GM19239 (cell line): Measurements from ENCODE around the gene HSD17B14.
"Not testable (repeated sequence)": the region's sequence is repeated elsewhere in the genome, so short reads cannot be mapped to it uniquely, and the experiment has no call there.

Experiments used
- DNase-seq: peaks from one replicate; pipeline ENCODE4 v3.0.0; 2011; ENCODE audit warnings: low spot score; ENCODE audit not compliant: insufficient read length
- FAIRE-seq: peaks from 2 replicates; lab custom pipeline; 2011; peaks lifted over from hg19 to GRCh38; lab: Jason Lieb, UNC

The HSD17B14 gene

DNA sequence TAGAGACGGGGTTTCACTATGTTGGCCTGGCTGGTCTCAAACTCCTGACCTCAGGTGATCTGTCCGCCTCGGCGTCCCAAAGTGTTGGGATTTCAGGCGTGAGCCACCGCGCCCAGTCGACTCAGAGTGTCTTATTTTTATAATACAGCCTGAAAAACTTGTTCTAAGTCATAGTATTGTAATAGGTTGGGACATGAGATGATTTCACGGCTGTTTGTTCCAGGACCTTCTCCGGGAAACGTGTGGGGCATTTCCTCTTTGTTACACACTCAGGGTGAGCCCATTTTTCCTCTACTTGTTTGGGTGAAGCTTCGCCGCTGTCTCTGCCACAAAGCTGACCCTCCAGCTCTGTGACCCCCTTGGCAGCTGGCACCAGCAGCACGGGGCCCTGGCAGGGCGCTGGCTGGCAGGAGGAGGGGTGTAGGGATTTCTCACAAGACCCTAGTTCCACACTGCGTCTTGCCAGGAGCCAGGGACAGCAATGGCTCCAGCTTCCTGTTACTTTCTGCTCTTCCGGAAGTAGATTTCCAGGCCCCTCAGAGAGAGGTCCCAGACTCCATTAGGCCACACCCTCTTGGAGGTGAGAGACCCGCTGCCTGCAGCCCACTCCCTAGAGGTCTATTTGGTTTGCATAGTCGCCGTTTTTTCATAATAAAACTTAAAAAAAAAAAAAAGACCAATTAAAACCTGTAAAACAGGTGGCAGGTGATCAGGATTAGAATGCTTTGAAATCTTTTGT is 65.4 kb downstream of the HSD17B14 start:
- FAIRE-seq = no peak
- DNase-seq = no peak

DNA sequence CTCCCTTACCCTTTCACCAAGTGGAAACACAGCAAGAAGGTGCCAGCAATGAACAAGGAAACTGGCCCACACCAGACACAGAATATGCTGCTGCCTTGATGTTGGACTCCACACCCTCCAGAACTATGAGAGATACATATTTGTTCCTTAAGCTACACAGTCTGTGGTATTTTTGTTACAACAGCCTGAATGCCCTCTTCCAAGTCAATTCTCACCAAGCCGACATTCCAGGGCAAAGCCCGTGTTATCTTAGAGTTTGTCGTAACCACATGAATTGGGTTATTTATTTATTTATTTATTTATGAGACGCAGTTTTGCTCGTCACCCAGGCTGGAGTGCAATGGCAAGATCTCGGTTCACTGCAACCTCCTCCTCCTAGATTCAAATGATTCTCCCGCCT is 66.0 kb downstream of the HSD17B14 start:
- DNase-seq (no peak), FAIRE-seq (no peak)

DNA sequence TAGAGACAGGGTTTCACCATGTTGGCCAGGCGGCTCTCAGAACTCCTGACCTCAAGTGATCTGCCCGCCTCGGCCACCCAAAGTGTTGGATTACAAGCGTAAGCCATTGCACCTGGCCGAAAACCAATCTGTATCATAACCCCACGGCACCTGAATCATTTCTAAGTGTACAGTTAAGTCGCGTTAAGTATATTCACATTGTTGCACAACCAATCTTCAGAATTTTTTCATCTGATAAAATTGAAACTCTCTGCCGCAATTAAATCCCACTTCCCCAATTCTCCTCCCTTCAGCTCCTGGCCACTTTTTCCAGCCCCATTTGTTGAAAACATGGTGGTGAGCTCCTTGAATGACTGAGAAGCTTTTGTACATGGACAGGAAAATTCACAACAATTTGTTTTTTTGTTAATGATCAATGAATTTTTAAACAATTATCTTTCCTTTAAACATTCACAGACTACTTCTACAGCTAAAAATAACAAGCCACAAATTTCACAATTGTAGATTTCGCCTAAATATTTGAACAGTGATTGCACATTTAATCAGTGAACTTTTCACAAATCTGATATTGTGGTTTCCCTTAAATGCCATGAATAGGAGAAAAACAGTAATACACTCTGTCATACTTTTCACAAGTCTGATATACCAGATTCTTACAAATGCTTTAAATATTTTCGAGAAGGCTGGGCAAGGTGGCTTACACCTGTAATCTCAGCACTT is 67.1 kb downstream of the HSD17B14 start:
- FAIRE-seq (no peak), DNase-seq (no peak)

DNA sequence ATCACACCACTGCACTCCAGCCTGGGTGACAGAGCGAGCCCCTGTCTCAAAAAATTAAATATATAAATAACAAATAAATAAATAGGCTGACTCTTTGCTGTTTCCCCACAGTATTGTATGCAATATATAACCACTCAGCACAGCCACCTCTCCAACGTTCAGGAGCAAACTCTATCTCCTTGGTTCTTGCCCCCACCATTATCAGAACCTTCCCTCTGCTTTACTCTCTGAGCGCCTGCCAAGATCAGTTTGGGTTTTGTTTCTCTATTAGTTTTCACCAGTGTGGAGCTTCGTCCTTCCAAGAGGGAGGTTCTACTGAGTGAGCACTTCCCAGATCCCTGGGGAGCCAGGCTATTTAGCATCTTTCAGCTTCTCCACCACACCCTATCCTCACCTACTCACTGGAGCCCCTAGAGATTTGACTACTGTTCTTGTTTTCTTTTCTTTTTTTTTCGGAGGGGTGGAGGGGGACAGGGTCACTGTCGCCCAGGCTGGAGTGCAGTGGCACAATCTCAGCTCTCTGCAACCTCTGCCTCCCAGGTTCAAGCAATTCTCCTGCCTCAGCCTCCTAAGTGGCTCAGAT is 68.0 kb downstream of the HSD17B14 start:
- not testable (repeated sequence) for DNase-seq, FAIRE-seq

DNA sequence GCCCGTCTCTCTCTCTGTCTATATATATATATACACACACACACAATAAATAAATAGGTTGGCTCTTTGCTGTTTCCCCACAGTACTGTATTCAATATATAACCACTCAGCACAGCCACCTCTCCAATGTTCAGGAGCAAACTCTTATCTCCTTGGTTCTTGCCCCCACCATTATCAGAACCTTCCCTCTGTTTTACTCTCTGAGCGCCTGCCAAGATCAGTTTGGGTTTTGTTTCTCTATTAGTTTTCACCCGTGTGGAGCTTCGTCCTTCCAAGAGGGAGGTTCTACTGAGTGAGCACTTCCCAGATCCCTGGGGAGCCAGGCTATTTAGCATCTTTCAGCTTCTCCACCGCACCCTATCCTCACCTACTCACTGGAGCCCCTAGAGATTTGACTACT is 70.5 kb downstream of the HSD17B14 start:
- not testable (repeated sequence) for FAIRE-seq, DNase-seq
